ENCODE results near the gene DRICH1.
"Not testable (repeated sequence)": the region's sequence is repeated elsewhere in the genome, so short reads cannot be mapped to it uniquely, and the experiment has no call there.

DRICH1 gene

GRCh38 chr22:23675502-23676415 is 43.6 kb upstream of the DRICH1 start:
- no peak for ATAC-seq
- TF ChIP-seq ARNTL (CRISPR knock-in tag; IDR thresholded peaks at IDR 0.05; ENCODE audit: borderline replicate concordance, low read depth) (no peak), ZC3H10 (CRISPR knock-in tag; IDR thresholded peaks at IDR 0.05) (no peak), OSR1 (CRISPR knock-in tag; IDR thresholded peaks at IDR 0.05) (no peak), SNAI2 (CRISPR knock-in tag; IDR thresholded peaks at IDR 0.05) (no peak)
- TF ChIP-seq, protein P1, sequence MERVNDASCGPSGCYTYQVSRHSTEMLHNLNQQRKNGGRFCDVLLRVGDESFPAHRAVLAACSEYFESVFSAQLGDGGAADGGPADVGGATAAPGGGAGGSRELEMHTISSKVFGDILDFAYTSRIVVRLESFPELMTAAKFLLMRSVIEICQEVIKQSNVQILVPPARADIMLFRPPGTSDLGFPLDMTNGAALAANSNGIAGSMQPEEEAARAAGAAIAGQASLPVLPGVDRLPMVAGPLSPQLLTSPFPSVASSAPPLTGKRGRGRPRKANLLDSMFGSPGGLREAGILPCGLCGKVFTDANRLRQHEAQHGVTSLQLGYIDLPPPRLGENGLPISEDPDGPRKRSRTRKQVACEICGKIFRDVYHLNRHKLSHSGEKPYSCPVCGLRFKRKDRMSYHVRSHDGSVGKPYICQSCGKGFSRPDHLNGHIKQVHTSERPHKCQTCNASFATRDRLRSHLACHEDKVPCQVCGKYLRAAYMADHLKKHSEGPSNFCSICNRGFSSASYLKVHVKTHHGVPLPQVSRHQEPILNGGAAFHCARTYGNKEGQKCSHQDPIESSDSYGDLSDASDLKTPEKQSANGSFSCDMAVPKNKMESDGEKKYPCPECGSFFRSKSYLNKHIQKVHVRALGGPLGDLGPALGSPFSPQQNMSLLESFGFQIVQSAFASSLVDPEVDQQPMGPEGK (CRISPR knock-in tag; IDR thresholded peaks at IDR 0.05; ENCODE audit: borderline replicate concordance), result no peak

DNA sequence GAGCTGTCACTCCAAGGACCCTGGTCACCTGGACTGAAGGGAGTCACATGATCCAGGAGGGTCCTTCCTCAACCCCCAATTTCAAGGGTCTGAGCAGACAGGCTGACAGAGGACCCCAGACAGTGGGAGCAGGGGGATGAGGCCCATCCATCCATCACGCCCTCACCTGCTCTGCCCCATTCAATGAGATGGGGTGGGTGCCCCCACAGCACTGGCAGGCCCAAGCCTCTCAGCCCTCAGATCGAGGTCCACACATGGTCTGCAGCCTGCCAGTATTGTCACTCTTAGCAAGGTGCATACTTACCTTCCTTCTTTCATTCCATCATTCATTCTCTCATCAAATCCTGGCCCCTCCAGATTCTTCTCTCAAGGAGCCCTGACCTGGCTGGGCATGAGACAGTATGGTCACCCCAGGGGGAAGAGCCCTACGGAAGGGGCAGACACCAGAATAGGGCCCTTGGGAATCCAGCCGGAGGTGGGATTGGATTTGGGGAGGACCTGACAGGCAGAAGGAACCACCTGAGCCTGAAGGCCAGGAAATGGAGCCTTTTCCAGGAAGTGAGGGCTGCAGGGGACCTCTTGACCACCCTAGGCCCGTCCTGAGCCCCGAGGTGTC is 42.9 kb upstream of the DRICH1 start:
- ATAC-seq, result not testable (repeated sequence)

GRCh38 chr22:23673826-23674690 is 41.9 kb upstream of the DRICH1 start:
- ATAC-seq, result no peak
- TF ChIP-seq SNAI2 (CRISPR knock-in tag; IDR thresholded peaks at IDR 0.05) (no peak), GLIS3 (CRISPR knock-in tag; IDR thresholded peaks at IDR 0.05) (no peak)
- TF ChIP-seq, protein P2, sequence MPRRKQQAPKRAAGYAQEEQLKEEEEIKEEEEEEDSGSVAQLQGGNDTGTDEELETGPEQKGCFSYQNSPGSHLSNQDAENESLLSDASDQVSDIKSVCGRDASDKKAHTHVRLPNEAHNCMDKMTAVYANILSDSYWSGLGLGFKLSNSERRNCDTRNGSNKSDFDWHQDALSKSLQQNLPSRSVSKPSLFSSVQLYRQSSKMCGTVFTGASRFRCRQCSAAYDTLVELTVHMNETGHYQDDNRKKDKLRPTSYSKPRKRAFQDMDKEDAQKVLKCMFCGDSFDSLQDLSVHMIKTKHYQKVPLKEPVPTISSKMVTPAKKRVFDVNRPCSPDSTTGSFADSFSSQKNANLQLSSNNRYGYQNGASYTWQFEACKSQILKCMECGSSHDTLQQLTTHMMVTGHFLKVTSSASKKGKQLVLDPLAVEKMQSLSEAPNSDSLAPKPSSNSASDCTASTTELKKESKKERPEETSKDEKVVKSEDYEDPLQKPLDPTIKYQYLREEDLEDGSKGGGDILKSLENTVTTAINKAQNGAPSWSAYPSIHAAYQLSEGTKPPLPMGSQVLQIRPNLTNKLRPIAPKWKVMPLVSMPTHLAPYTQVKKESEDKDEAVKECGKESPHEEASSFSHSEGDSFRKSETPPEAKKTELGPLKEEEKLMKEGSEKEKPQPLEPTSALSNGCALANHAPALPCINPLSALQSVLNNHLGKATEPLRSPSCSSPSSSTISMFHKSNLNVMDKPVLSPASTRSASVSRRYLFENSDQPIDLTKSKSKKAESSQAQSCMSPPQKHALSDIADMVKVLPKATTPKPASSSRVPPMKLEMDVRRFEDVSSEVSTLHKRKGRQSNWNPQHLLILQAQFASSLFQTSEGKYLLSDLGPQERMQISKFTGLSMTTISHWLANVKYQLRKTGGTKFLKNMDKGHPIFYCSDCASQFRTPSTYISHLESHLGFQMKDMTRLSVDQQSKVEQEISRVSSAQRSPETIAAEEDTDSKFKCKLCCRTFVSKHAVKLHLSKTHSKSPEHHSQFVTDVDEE (CRISPR knock-in tag; IDR thresholded peaks at IDR 0.05), result no peak

- TF ChIP-seq TOX (CRISPR knock-in tag; IDR thresholded peaks at IDR 0.05; ENCODE audit: borderline replicate concordance), result no peak
- no peak for TF ChIP-seq ZNF565 (CRISPR knock-in tag; conservative IDR thresholded peaks at IDR 0.05; ENCODE audit: low read depth)
- TF ChIP-seq GLIS3 (CRISPR knock-in tag; IDR thresholded peaks at IDR 0.05), result no peak
- TF ChIP-seq, protein P1 (CRISPR knock-in tag; IDR thresholded peaks at IDR 0.05; ENCODE audit: borderline replicate concordance), result no peak
- no peak for TF ChIP-seq ZC3H10 (CRISPR knock-in tag; IDR thresholded peaks at IDR 0.05)
- no peak for TF ChIP-seq PPARA (CRISPR knock-in tag; IDR thresholded peaks at IDR 0.05; ENCODE audit: borderline replicate concordance)
- no peak for TF ChIP-seq BACH2 (CRISPR knock-in tag; IDR thresholded peaks at IDR 0.05; ENCODE audit: borderline replicate concordance)
- no peak for TF ChIP-seq ZNF8 (CRISPR knock-in tag; IDR thresholded peaks at IDR 0.05)
- TF ChIP-seq OSR1 (CRISPR knock-in tag; IDR thresholded peaks at IDR 0.05), result no peak
- no peak for TF ChIP-seq CREB5 (CRISPR knock-in tag; IDR thresholded peaks at IDR 0.05; ENCODE audit: low read depth)
- TF ChIP-seq SNAI2 (CRISPR knock-in tag; IDR thresholded peaks at IDR 0.05), result no peak
- TF ChIP-seq, protein P2 (CRISPR knock-in tag; IDR thresholded peaks at IDR 0.05), result no peak
- TF ChIP-seq ZNF70 (CRISPR knock-in tag; IDR thresholded peaks at IDR 0.05), result no peak
- TF ChIP-seq ZFP3 (CRISPR knock-in tag; IDR thresholded peaks at IDR 0.05), result no peak
- ATAC-seq, result no peak
Observed at GRCh38 chr22:23673050-23673620, 41.0 kb upstream of the DRICH1 start.

Measured in SK-N-SH treated with all-trans-retinoic acid at 6 μM for 48 hours (cell line).